GM23248 (cell line): ENCODE data around the gene SETD9. TPM values are rescaled to one million over a fixed set of nuclear protein-coding genes. Genes with fewer than 3 reads are reported as not detected.

ENCODE experiments used
- DNase-seq: peaks from one replicate; pipeline ENCODE4 v3.0.0-alpha.2; 2015
- H2AFZ ChIP-seq: fragments of 200-600 bp; sonication (generic); 2 replicates; pipeline ENCODE4 v1.6.1; 2016; ENCODE audit warnings: antibody characterized with exemption
- H3F3A ChIP-seq: fragments of 200-600 bp; sonication (generic); 2 replicates; pipeline ENCODE4 v1.6.1; 2016; ENCODE audit warnings: mild to moderate bottlenecking, antibody characterized with exemption, mixed run types; ENCODE audit not compliant: insufficient read depth
- H3K27ac ChIP-seq: fragments of 200-600 bp; sonication (generic); 2 replicates; pipeline ENCODE4 v1.5.1; 2016; ENCODE audit warnings: mild to moderate bottlenecking
- H3K27me3 ChIP-seq: fragments of 200-600 bp; sonication (generic); replicated peaks from 2 replicates; pipeline ENCODE4 v1.6.1; 2016; ENCODE audit warnings: mild to moderate bottlenecking; ENCODE audit not compliant: insufficient read depth
- H3K36me3 ChIP-seq: fragments of 200-600 bp; sonication (generic); 2 replicates; pipeline ENCODE4 v1.6.1; 2016; ENCODE audit warnings: low read depth, mild to moderate bottlenecking
- H3K4me1 ChIP-seq: fragments of 200-600 bp; sonication (generic); 2 replicates; pipeline ENCODE4 v1.6.1; 2016; ENCODE audit warnings: mild to moderate bottlenecking; ENCODE audit not compliant: insufficient read depth
- H3K4me2 ChIP-seq: fragments of 200-600 bp; sonication (generic); one replicate; pipeline ENCODE4 v1.6.1; 2016; ENCODE audit warnings: mild to moderate bottlenecking; ENCODE audit not compliant: unreplicated experiment
- H3K4me3 ChIP-seq: fragments of 200-600 bp; sonication (generic); 2 replicates; pipeline ENCODE4 v1.5.1; 2016; ENCODE audit warnings: mild to moderate bottlenecking
- H3K79me2 ChIP-seq: fragments of 200-600 bp; sonication (generic); 2 replicates; pipeline ENCODE4 v1.6.1; 2016; ENCODE audit warnings: mild to moderate bottlenecking; ENCODE audit not compliant: insufficient read depth
- H3K9ac ChIP-seq: fragments of 200-600 bp; sonication (generic); 2 replicates; pipeline ENCODE4 v1.6.1; 2016; ENCODE audit warnings: mild to moderate bottlenecking
- H3K9me2 ChIP-seq: fragments of 200-600 bp; sonication (generic); 2 replicates; pipeline ENCODE4 v1.6.1; 2016; ENCODE audit warnings: mixed run types, mild to moderate bottlenecking, moderate library complexity; ENCODE audit not compliant: insufficient read depth
- H3K9me3 ChIP-seq: fragments of 200-600 bp; sonication (generic); one replicate; pipeline ENCODE4 v1.6.1; 2017; ENCODE audit warnings: low read depth
- H4K20me1 ChIP-seq: fragments of 200-600 bp; sonication (generic); 2 replicates; pipeline ENCODE4 v1.6.0; 2016; ENCODE audit not compliant: insufficient read depth
- EZH2 ChIP-seq: fragments of 200-600 bp; sonication (generic); IDR thresholded peaks from 2 replicates; pipeline ENCODE4 v1.6.1; 2018; ENCODE audit warnings: antibody characterized with exemption, mild to moderate bottlenecking; ENCODE audit not compliant: insufficient read depth, poor library complexity, severe bottlenecking
- EZH2phosphoT487 ChIP-seq: fragments of 200-600 bp; sonication (generic); IDR thresholded peaks from 2 replicates; pipeline ENCODE4 v1.6.1; 2018; ENCODE audit warnings: antibody characterized with exemption, moderate library complexity, mild to moderate bottlenecking, low read depth; ENCODE audit not compliant: insufficient read depth
- WGBS, 2 experiments: methylation state at CpG; one replicate each; pipeline ENCODE4 v1.1.6; 2015 to 2017; ENCODE audit warnings: low lambda C conversion rate in 2 of 2, low coverage in 1 of 2; ENCODE audit errors: missing lambda C conversion rate in 2 of 2; 5-methylcytosine and 5-hydroxymethylcytosine counted together
- in situ Hi-C: fragments of 300-500 bp; cut with MboI; formaldehyde crosslinking; loops from 2 replicates; pipeline ENCODE4 v1.15.0; 2020
- polyA plus RNA-seq: library from polyadenylated mRNA; unstranded; fragments of >200 nt; fragmentation: Nextera tagmentation; extraction: Ambion mirVana; gene quantifications from 2 replicates; pipeline ENCODE4 v1.2.1, GENCODE V29; 2016
- total RNA-seq: library from RNA; depleted of rRNA; stranded (reverse); fragments of >200 nt; shearing (Covaris generic); gene quantifications from 2 replicates; pipeline ENCODE4 v1.2.3, GENCODE V29; 2014

Gene SETD9
- total and polyA plus RNA-seq, 2 experiments from 2014 or later = 13.8 to 22.5 TPM

DNA sequence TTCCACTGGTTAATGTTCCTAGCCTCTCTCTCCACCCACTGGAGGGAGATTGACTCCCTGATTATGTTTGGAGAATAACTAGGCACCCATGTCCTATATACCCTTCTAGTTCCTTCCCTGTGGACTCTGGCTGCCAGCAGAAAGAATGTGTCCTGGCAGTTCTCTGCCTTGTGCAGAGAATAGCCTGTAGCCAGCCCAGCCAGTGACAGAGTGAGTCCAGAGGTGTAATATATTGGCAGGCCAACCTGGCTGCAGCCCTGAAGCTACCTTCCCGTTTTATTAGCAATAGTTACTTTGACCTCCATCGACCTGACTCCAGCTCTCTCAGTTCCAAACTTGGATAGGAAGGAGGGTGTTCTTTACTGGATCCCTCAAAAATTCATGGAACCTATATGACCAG, 8.1 kb downstream of the SETD9 start:
- no peak overlapping the region for H3K4me3 ChIP-seq
- H3K27me3 ChIP-seq = no peaks in the 10 kb centered on the region
- peaks cover 9% of the 10 kb centered on the region; the same call in 1 of the 2 replicates for H3F3A ChIP-seq
- H3K9me3 ChIP-seq = no peaks in the 10 kb centered on the region
- H3K4me1 ChIP-seq = no peaks in the 10 kb centered on the region
- H3K9ac ChIP-seq = no peak overlapping the region
- DNase-seq = no peak
- no peaks in the 10 kb centered on the region for H4K20me1 ChIP-seq
- no peak overlapping the region for H3K27ac ChIP-seq
- TF ChIP-seq EZH2 (no peak), EZH2phosphoT487 (no peak)
- in situ Hi-C loops = loop anchor here (25.0 kb wide), 1 partner anchor 1545 kb away; the partner anchor contains the start of gene PLK2
- H3K36me3 ChIP-seq = peaks cover 27% of the 10 kb centered on the region
- WGBS, 2 experiments = 82 to 92% methylated on average over 2 of the region's 2 CpGs
- H2AFZ ChIP-seq = no peak overlapping the region
- H3K9me2 ChIP-seq = no peaks in the 10 kb centered on the region
- H3K79me2 ChIP-seq = no peaks in the 10 kb centered on the region; the same call in 1 of the 2 replicates
- H3K4me2 ChIP-seq = no peak overlapping the region

DNA sequence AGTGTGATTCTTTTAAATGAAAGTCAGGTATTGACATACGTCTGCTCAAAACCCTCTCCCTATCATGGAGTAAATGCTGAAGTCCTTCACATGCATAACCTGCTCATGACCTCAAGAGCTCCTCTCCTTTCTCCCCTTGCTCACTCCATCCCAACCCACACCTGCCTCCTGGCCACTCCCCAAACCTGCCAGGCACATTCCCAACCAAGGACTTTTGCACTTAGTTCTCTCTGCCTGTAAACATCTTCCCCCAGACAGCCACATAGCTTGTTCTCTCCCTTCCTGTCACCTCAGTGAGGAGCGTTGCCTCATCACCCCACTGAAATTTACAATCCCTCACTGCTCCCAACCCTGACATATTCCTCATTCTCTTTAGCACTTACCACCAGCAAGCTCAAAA, 8.7 kb downstream of the SETD9 start:
- Histone ChIP-seq H2AFZ (no peak overlapping the region), H3K9ac (no peak overlapping the region), H3K36me3 (peaks cover 32% of the 10 kb centered on the region), H3K9me3 (no peaks in the 10 kb centered on the region), H4K20me1 (no peaks in the 10 kb centered on the region), H3K4me3 (no peak overlapping the region), H3K79me2 (no peaks in the 10 kb centered on the region; the same call in 1 of the 2 replicates), H3K4me2 (no peak overlapping the region), H3K27me3 (no peaks in the 10 kb centered on the region), H3K9me2 (no peaks in the 10 kb centered on the region), H3K4me1 (no peaks in the 10 kb centered on the region), H3F3A (peaks cover 9% of the 10 kb centered on the region; the same call in 1 of the 2 replicates), H3K27ac (no peak overlapping the region)
- DNase-seq = no peak
- 87 to 90% methylated on average over 2 of the region's 2 CpGs for WGBS, 2 experiments
- TF ChIP-seq EZH2 (no peak), EZH2phosphoT487 (no peak)
- in situ Hi-C loops = loop anchor here (25.0 kb wide), 1 partner anchor 1544 kb away; the partner anchor contains the start of gene PLK2

DNA sequence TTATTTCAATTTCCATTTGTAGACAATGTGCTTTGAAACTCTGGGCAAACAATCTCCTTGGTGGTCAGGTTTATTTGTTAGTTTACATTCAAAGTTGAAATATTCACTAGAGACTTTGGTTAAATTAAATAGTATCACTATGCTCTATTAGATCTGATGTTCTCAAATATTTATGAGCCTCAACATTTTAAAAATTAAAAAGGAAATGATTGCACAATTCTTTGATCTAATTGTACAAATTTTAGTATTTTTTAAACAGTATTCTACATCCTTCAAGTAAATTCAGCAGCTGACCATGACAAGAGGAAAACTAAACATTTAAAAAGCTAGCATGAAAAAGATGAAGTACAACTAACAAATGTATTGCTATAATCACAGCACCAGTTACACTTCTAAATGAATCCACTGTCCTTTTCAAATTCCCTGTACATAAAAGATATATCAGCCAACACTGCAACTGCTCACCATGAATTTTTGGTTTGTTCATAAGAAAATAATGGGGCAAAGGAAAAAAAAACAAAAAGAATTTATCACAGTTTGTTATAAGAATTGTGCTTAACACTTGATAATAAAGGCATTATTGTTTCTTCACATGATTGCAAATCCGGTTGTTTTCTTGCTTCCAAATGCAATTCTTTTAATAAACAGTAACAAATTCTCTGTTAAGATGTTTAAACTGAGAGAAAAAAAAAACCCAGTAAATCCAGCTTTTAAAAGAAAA, 10.7 kb downstream of the SETD9 start:
- Histone ChIP-seq H3K4me3 (no peak overlapping the region), H3K79me2 (peaks cover 7% of the 10 kb centered on the region; the same call in 1 of the 2 replicates), H3K4me1 (no peaks in the 10 kb centered on the region), H3K9ac (no peak overlapping the region), H3K36me3 (peaks cover 50% of the 10 kb centered on the region), H3K9me2 (no peaks in the 10 kb centered on the region), H3K27ac (no peak overlapping the region), H4K20me1 (no peaks in the 10 kb centered on the region), H3K4me2 (no peak overlapping the region), H3F3A (peaks cover 9% of the 10 kb centered on the region; the same call in 1 of the 2 replicates), H3K27me3 (no peaks in the 10 kb centered on the region), H3K9me3 (no peaks in the 10 kb centered on the region), H2AFZ (no peak overlapping the region)
- in situ Hi-C loops = loop anchor here (25.0 kb wide), 1 partner anchor 1542 kb away; the partner anchor contains the start of gene PLK2
- TF ChIP-seq EZH2phosphoT487 (no peak), EZH2 (no peak)
- 95 to 97% methylated on average over 1 of the region's 1 CpG for WGBS, 2 experiments
- no peak for DNase-seq

DNA sequence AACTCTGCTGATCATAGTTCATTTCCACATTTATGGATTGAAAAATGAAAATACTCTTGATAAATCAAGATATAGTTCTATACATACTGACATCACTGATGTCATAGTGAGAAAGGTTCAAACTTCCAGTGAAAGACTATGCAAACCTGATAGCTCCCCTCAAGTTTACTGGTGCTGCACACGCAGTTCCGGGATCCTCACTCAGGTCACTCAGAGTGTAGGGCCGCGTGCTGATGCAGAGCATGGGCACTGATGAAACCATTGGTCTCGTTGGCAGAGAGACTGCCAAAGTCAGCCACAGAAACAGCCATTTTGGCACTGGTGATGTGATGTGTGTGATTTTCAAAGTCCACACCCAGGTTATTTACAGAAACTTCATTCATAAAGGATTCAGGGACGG, 13.5 kb downstream of the SETD9 start:
- Histone ChIP-seq H4K20me1 (no peaks in the 10 kb centered on the region), H3K27me3 (no peaks in the 10 kb centered on the region), H3K79me2 (peaks cover 8% of the 10 kb centered on the region; the same call in 1 of the 2 replicates), H3K36me3 (peaks cover 77% of the 10 kb centered on the region), H3K27ac (no peak overlapping the region), H3K4me1 (no peaks in the 10 kb centered on the region), H3K4me3 (no peak overlapping the region), H3F3A (peaks cover 9% of the 10 kb centered on the region; the same call in 1 of the 2 replicates), H3K9me2 (no peaks in the 10 kb centered on the region), H2AFZ (no peak overlapping the region), H3K9me3 (no peaks in the 10 kb centered on the region), H3K4me2 (no peak overlapping the region), H3K9ac (no peak overlapping the region)
- in situ Hi-C loops = loop anchor here (25.0 kb wide), 1 partner anchor 1539 kb away; the partner anchor contains the start of gene PLK2
- WGBS, 2 experiments = 90 to 92% methylated on average over 6 of the region's 6 CpGs
- TF ChIP-seq EZH2 = no peak
- no peak for TF ChIP-seq EZH2phosphoT487
- no peak for DNase-seq
